HepG2 (cell line): ENCODE measurements around the gene RPH3AL. TPM values are rescaled to one million over a fixed set of nuclear protein-coding genes. Genes with fewer than 3 reads are reported as not detected.

Experiments
- ATAC-seq: fragments of 200-7000 bp; cut with Tn5 transposase; 3 replicates; pipeline ENCODE4 v1.9.1; 2020; ENCODE audit warnings: mild to moderate bottlenecking, moderate library complexity
- BruUV-seq: library from RNA; stranded (reverse); fragments of 400-500 nt; replicated peaks from 2 replicates; lab custom pipeline; 2021; lab: Mats Ljungman, UMichigan
- CTCF ChIA-PET: fragments of 300-600 bp; formaldehyde crosslinking; extraction: SDS; loops from one replicate; lab custom pipeline; 2021; ENCODE audit warnings: low total read pairs, inconsistent platforms, low intra/inter-chr PET ratio; lab: Yijun Ruan, JAX
- POLR2A ChIA-PET: fragments of 350-600 bp; sonication (Branson Sonifier 250); formaldehyde crosslinking; loops from one replicate; lab custom pipeline; 2020; ENCODE audit warnings: antibody characterized with exemption, inconsistent platforms; lab: Yijun Ruan, JAX
- DNase-seq: peaks from one replicate; pipeline ENCODE4 v3.0.0-alpha.2; 2015; ENCODE audit warnings: low spot score
- FAIRE-seq: peaks from 3 replicates; lab custom pipeline; 2011; peaks lifted over from hg19 to GRCh38; lab: Jason Lieb, UNC
- H2AFZ ChIP-seq: one replicate; pipeline ENCODE4 v1.6.1; 2011; ENCODE audit warnings: low read length, inconsistent platforms
- H3K27ac ChIP-seq: fragments of 300-600 bp; 3 replicates; pipeline ENCODE4 v1.8.0; 2011; ENCODE audit warnings: mixed run types, mild to moderate bottlenecking, mixed read lengths, low read length, inconsistent platforms; ENCODE audit not compliant: insufficient read depth; ENCODE audit errors: extremely low read length
- H3K27me3 ChIP-seq, 2 experiments: fragments of 200-600 bp in 1 of 2; 2 replicates in 1 of 2; 3 replicates in 1 of 2; pipeline versions ENCODE4 v1.6.0 to v1.8.0; 2011; ENCODE audit warnings: low read length in 2 of 2, mild to moderate bottlenecking in 2 of 2, moderate library complexity in 2 of 2, inconsistent platforms in 1 of 2; ENCODE audit not compliant: insufficient read depth in 2 of 2, control insufficient read depth in 1 of 2
- H3K36me3 ChIP-seq, 2 experiments: fragments of 200-600 bp in 1 of 2; replicated peaks in 1 of 2; 2 replicates in 1 of 2; 3 replicates in 1 of 2; pipeline versions ENCODE4 v1.5.1 to v1.8.0; 2011; ENCODE audit warnings: low read length in 2 of 2, inconsistent platforms in 1 of 2; ENCODE audit not compliant: insufficient read depth in 2 of 2, control insufficient read depth in 1 of 2
- H3K4me1 ChIP-seq: 2 replicates; pipeline ENCODE4 v1.5.1; 2012; ENCODE audit warnings: low read length, inconsistent platforms; ENCODE audit not compliant: insufficient read depth
- H3K4me2 ChIP-seq: 2 replicates; pipeline ENCODE4 v1.6.0; 2011; ENCODE audit warnings: low read depth, low read length, inconsistent platforms
- H3K4me3 ChIP-seq, 3 experiments: fragments of 200-600 bp in 1 of 3; sonication (generic), shearing (Covaris generic) in 1 of 3; replicated peaks in 1 of 3; 2 replicates each; pipeline ENCODE4 v1.5.1; 2011 to 2016; ENCODE audit warnings: low read length in 3 of 3, inconsistent platforms in 2 of 3, low read depth in 2 of 3, mild to moderate bottlenecking in 2 of 3, control low read depth in 1 of 3, mixed read lengths in 1 of 3; ENCODE audit not compliant: insufficient read depth in 1 of 3
- H3K79me2 ChIP-seq: one replicate; pipeline ENCODE4 v1.6.1; 2011; ENCODE audit warnings: low read length, inconsistent platforms; ENCODE audit not compliant: insufficient read depth
- H3K9ac ChIP-seq: 2 replicates; pipeline ENCODE4 v1.6.0; 2011; ENCODE audit warnings: mild to moderate bottlenecking, low read depth, low read length, inconsistent platforms; ENCODE audit not compliant: insufficient read depth
- H3K9me3 ChIP-seq: 2 replicates; pipeline ENCODE4 v1.5.1; 2012; ENCODE audit warnings: mild to moderate bottlenecking, low read length
- H4K20me1 ChIP-seq: 2 replicates; pipeline ENCODE4 v1.6.0; 2011; ENCODE audit warnings: inconsistent platforms, mild to moderate bottlenecking, low read length, moderate library complexity; ENCODE audit not compliant: insufficient read depth
- CENPT ChIP-seq: sonication (generic); formaldehyde crosslinking; IDR thresholded peaks from 2 replicates; pipeline ENCODE4 v1.8.0; 2022; ENCODE audit warnings: low read depth, mild to moderate bottlenecking, moderate library complexity, missing genetic modification reagents
- CREBL2 ChIP-seq: sonication (generic); formaldehyde crosslinking; IDR thresholded peaks from 2 replicates; pipeline ENCODE4 v1.8.1; 2023; ENCODE audit warnings: missing genetic modification reagents, mild to moderate bottlenecking, borderline replicate concordance
- HOXA7 ChIP-seq: sonication (generic); formaldehyde crosslinking; IDR thresholded peaks from 2 replicates; pipeline ENCODE4 v1.8.1; 2022; ENCODE audit warnings: mild to moderate bottlenecking, missing genetic modification reagents, moderate library complexity
- MED1 ChIP-seq: sonication (generic); formaldehyde crosslinking; IDR thresholded peaks from 2 replicates; pipeline ENCODE4 v1.4.0; 2020; ENCODE audit warnings: missing genetic modification reagents
- MEIS2 ChIP-seq: sonication (generic); formaldehyde crosslinking; IDR thresholded peaks from 2 replicates; pipeline ENCODE4 v1.9.0; 2021; ENCODE audit warnings: mild to moderate bottlenecking, missing genetic modification reagents
- PPARG ChIP-seq: conservative IDR thresholded peaks from 2 replicates; pipeline ENCODE4 v1.6.1; 2016; ENCODE audit warnings: missing biosample characterization, missing genetic modification reagents
- RBAK ChIP-seq: sonication (generic); formaldehyde crosslinking; IDR thresholded peaks from 2 replicates; pipeline ENCODE4 v1.5.1; 2020; ENCODE audit warnings: mild to moderate bottlenecking, missing genetic modification reagents
- SIN3A ChIP-seq: IDR thresholded peaks from 2 replicates; pipeline ENCODE4 v1.6.1; 2011; ENCODE audit warnings: low read depth, mild to moderate bottlenecking, control low read depth, low read length, borderline replicate concordance
- ZBTB1 ChIP-seq: sonication (generic); formaldehyde crosslinking; IDR thresholded peaks from 2 replicates; pipeline ENCODE4 v1.4.0; 2020; ENCODE audit warnings: missing genetic modification reagents, borderline replicate concordance
- ZBTB26 ChIP-seq: IDR thresholded peaks from 2 replicates; pipeline ENCODE4 v1.6.1; 2016; ENCODE audit warnings: missing compliant biosample characterization, missing genetic modification reagents, borderline replicate concordance
- ZBTB38 ChIP-seq: sonication (generic); formaldehyde crosslinking; IDR thresholded peaks from 2 replicates; pipeline ENCODE4 v1.5.1; 2020; ENCODE audit warnings: mild to moderate bottlenecking, missing genetic modification reagents
- ZFP90 ChIP-seq: sonication (generic); formaldehyde crosslinking; IDR thresholded peaks from 2 replicates; pipeline ENCODE4 v1.8.0; 2022; ENCODE audit warnings: missing genetic modification reagents, mild to moderate bottlenecking, inconsistent platforms, borderline replicate concordance
- ZFP91 ChIP-seq: sonication (generic); formaldehyde crosslinking; IDR thresholded peaks from 2 replicates; pipeline ENCODE4 v1.9.0; 2022; ENCODE audit warnings: missing genetic modification reagents, mild to moderate bottlenecking, borderline replicate concordance
- ZNF260 ChIP-seq: sonication (generic); formaldehyde crosslinking; IDR thresholded peaks from 2 replicates; pipeline ENCODE4 v1.4.0; 2020; ENCODE audit warnings: missing genetic modification reagents, low read depth, mild to moderate bottlenecking, borderline replicate concordance
- ZNF263 ChIP-seq: sonication (generic); formaldehyde crosslinking; IDR thresholded peaks from 2 replicates; pipeline ENCODE4 v1.4.0; 2020; ENCODE audit warnings: missing genetic modification reagents
- ZNF333 ChIP-seq: sonication (generic); formaldehyde crosslinking; IDR thresholded peaks from 2 replicates; pipeline ENCODE4 v1.4.0; 2020; ENCODE audit warnings: mild to moderate bottlenecking, missing genetic modification reagents, borderline replicate concordance
- ZNF460 ChIP-seq: sonication (generic); formaldehyde crosslinking; IDR thresholded peaks from 2 replicates; pipeline ENCODE4 v1.5.1; 2020; ENCODE audit warnings: missing genetic modification reagents, mild to moderate bottlenecking, borderline replicate concordance
- ZSCAN22 ChIP-seq: sonication (generic); formaldehyde crosslinking; IDR thresholded peaks from 2 replicates; pipeline ENCODE4 v1.4.0; 2020; ENCODE audit warnings: mild to moderate bottlenecking, missing genetic modification reagents
- WGBS: methylation state at CpG from one replicate; pipeline ENCODE4 v1.1.6; 2017; ENCODE audit warnings: low lambda C conversion rate; 5-methylcytosine and 5-hydroxymethylcytosine counted together
- in situ Hi-C: cut with HindIII; loops from 2 replicates; pipeline ENCODE4 v1.10.0; 2017; ENCODE audit warnings: low pct_unique_long_range_greater_than_20kb; ENCODE audit not compliant: extremely low pct_ligation_motif_present
- intact Hi-C: fragments of 100-400 bp; cut with micrococcal nuclease; formaldehyde crosslinking; loops from one replicate; pipeline ENCODE4 v1.10.0; 2022; ENCODE audit not compliant: unreplicated experiment
- polyA plus RNA-seq, 8 experiments: library from polyadenylated mRNA; depleted of rRNA in 3 of 8; stranded (reverse) in 7 of 8; unstranded in 1 of 8; fragments of >200 nt; fragmentation: Illumina TruSeq in 4 of 8; extraction: Trizol in 4 of 8; gene quantifications; 2 replicates each; pipeline versions ENCODE4 v1.2.1 to v1.2.3, GENCODE V29; 2011 to 2016; ENCODE audit warnings: low read depth in 4 of 8, missing spikeins in 1 of 8, mixed read lengths in 1 of 8; ENCODE audit not compliant: insufficient read depth in 1 of 8
- total RNA-seq, 5 experiments: library from RNA; depleted of rRNA; stranded (reverse); fragments of >200 nt; fragmentation: Illumina TruSeq; extraction: Trizol; gene quantifications; 2 replicates each; pipeline ENCODE4 v1.2.3, GENCODE V29; 2016; ENCODE audit warnings: low read depth in 1 of 5

RPH3AL gene
- total and polyA plus RNA-seq, 2 of the 13 experiments (the other 11 are each of a cell fraction or from before 2014, with no cell fraction given), result 7.8 to 16.4 TPM

DNA sequence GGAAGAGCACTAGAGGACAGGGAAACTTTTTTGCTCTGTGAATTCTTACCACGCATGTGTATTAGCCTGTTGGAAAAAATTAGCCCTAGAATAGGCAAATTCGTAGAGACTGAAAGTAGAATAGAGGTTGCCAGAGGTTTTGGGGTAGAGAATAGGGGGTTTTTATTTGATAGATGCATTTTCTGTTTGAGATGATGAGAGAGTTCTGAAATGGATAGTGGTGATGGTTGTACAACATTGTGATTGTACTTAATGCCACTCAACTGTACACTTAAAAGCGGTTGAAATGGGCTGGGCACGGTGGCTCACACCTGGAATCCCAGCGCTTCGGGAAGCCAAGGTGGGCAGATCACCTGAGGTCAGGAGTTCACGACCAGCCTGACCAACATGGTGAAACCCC lies 163.2 kb downstream of the RPH3AL start:
- no peak overlapping the region for H2AFZ ChIP-seq
- DNase-seq (no peak), FAIRE-seq (no peak), ATAC-seq (no peak)
- H3K4me2 ChIP-seq, result no peak overlapping the region
- BruUV-seq, result no TSS peak
- no peaks in the 10 kb centered on the region for H4K20me1 ChIP-seq
- no peaks in the 10 kb centered on the region for H3K9me3 ChIP-seq
- no peaks in the 10 kb centered on the region for H3K36me3 ChIP-seq
- WGBS, result 12% methylated on average over 5 of the region's 7 CpGs
- in situ Hi-C loops, result no loop called here
- no peak overlapping the region for H3K9ac ChIP-seq
- intact Hi-C loops, result no loop called here
- POLR2A ChIA-PET, result no interaction called here
- TF ChIP-seq ZBTB1 (CRISPR knock-in tag) (no peak), CENPT (no peak), ZNF260 (CRISPR knock-in tag) (no peak), HOXA7 (CRISPR knock-in tag) (no peak)
- TF ChIP-seq, all 625 proteins: peak for 0
- H3K27ac ChIP-seq, result no peak overlapping the region
- H3K79me2 ChIP-seq, result no peaks in the 10 kb centered on the region
- no peak overlapping the region for H3K4me3 ChIP-seq
- H3K4me1 ChIP-seq, result peaks cover 18% of the 10 kb centered on the region
- CTCF ChIA-PET, result no interaction called here
- H3K27me3 ChIP-seq, result peaks cover 1 to 33% of the 10 kb centered on the region in 2 experiments; a peak in 3 of 5 replicates

DNA sequence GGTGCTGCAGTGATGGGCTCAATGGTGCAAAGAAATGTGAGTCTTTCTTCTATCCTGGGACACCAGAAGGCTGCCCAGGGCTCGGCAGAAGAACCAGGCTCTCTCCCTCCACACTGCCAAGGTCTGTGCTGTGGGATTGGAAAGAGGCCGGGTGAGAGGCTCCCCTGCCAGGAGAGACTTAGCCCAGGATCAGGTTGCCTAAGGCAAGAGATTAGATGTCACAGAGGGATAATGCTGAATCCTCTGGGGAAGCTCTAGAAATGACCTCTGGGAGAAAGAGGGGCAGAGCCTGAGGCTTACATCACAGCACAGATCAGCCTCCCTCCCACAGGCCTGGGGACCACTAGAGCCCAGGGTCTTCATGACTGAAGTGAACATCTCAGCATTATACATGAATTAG lies 165.5 kb downstream of the RPH3AL start:
- Histone ChIP-seq H3K4me1 (peaks cover 10% of the 10 kb centered on the region), H3K9me3 (no peaks in the 10 kb centered on the region), H2AFZ (no peak overlapping the region), H3K4me2 (no peak overlapping the region), H4K20me1 (no peaks in the 10 kb centered on the region), H3K79me2 (no peaks in the 10 kb centered on the region), H3K4me3 (no peak overlapping the region), H3K9ac (no peak overlapping the region), H3K27ac (no peak overlapping the region), H3K36me3 (no peaks in the 10 kb centered on the region), H3K27me3 (peaks cover 2 to 50% of the 10 kb centered on the region in 2 experiments)
- no peak for FAIRE-seq
- no peak for ATAC-seq
- ChIA-PET CTCF (no interaction called here), POLR2A (no interaction called here)
- 10% methylated on average over 2 of the region's 2 CpGs for whole genome bisulfite sequencing
- no peak for DNase-seq
- in situ Hi-C loops, result no loop called here
- intact Hi-C loops, result no loop called here
- BruUV-seq, result no TSS peak
- no peak for TF ChIP-seq ZNF333 (CRISPR knock-in tag)
- TF ChIP-seq MEIS2 (CRISPR knock-in tag), result no peak
- no peak for TF ChIP-seq MED1 (CRISPR knock-in tag)
- no peak for TF ChIP-seq ZFP90 (CRISPR knock-in tag)
- TF ChIP-seq ZSCAN22 (CRISPR knock-in tag), result no peak
- no peak for TF ChIP-seq ZNF263 (CRISPR knock-in tag)
- no peak for TF ChIP-seq ZFP91 (CRISPR knock-in tag)
- TF ChIP-seq CREBL2, result no peak
- TF ChIP-seq ZNF460 (CRISPR knock-in tag), result no peak
- TF ChIP-seq PPARG, result no peak
- no peak for TF ChIP-seq ZBTB38 (CRISPR knock-in tag)
- TF ChIP-seq RBAK, result no peak
- TF ChIP-seq SIN3A, result no peak
- no peak for TF ChIP-seq ZBTB26 (CRISPR knock-in tag)
